ENCODE results near the gene ALDH1A3.

ALDH1A3 gene

GRCh38 chr15:100902436-100903167 lies 23.0 kb downstream of the ALDH1A3 start:
- no peak for DNase-seq

GRCh38 chr15:100903168-100903554 lies 23.5 kb downstream of the ALDH1A3 start:
- no peak for DNase-seq

- DNase-seq = no peak
These were observed 26.2 kb downstream of the ALDH1A3 start for GRCh38 chr15:100905850-100906249.

GRCh38 chr15:100908466-100908865 lies 28.8 kb downstream of the ALDH1A3 start:
- no peak for DNase-seq

- no peak for DNase-seq
These were observed 29.9 kb downstream of the ALDH1A3 start for GRCh38 chr15:100909565-100909964.

- DNase-seq = no peak
These were observed 30.6 kb downstream of the ALDH1A3 start for GRCh38 chr15:100909989-100910955.

- DNase-seq = no peak
These were observed 31.5 kb downstream of the ALDH1A3 start for GRCh38 chr15:100911086-100911485.

- no peak for DNase-seq
These were observed 34.3 kb downstream of the ALDH1A3 start for GRCh38 chr15:100913961-100914360.

GRCh38 chr15:100914876-100915275 lies 35.2 kb downstream of the ALDH1A3 start:
- DNase-seq = no peak

- peak; percentile 82 for DNase-seq
These were observed 38.5 kb downstream of the ALDH1A3 start for GRCh38 chr15:100918034-100918689.

- peak; percentile 13 for DNase-seq
These were observed 39.3 kb downstream of the ALDH1A3 start, which contains the start of gene LRRK1 for GRCh38 chr15:100918690-100919480. TSS of gene LRRK1 (plus strand) at chr15:100919357. CDS start at chr15:100924633, 5,276 bp downstream.

GRCh38 chr15:100919481-100920405 lies 40.1 kb downstream of the ALDH1A3 start:
- DNase-seq = peak; percentile 14

GRCh38 chr15:100920516-100921135 lies 41.0 kb downstream of the ALDH1A3 start:
- no peak for DNase-seq

GRCh38 chr15:100922192-100923040 lies 42.8 kb downstream of the ALDH1A3 start:
- no peak for DNase-seq

- no peak for DNase-seq
These were observed 43.4 kb downstream of the ALDH1A3 start for GRCh38 chr15:100923076-100923475.

- DNase-seq = no peak
These were observed 44.3 kb downstream of the ALDH1A3 start for GRCh38 chr15:100923902-100924301.

GRCh38 chr15:100924436-100924835 lies 44.8 kb downstream of the ALDH1A3 start:
- DNase-seq = no peak

- no peak for DNase-seq
These were observed 45.8 kb downstream of the ALDH1A3 start for GRCh38 chr15:100925480-100925879.

GRCh38 chr15:100926258-100926657 lies 46.6 kb downstream of the ALDH1A3 start:
- DNase-seq = no peak

Measured in activated CD4-positive, alpha-beta T cell treated with anti-CD3 and anti-CD28 coated beads, Interleukin-10, Interleukin-2, amounts not matched to agents 100 ng/mL and 50 ng/mL, durations not matched to agents 16 hours and 8 hours (primary cell).